GM18873 (cell line): ENCODE measurements around the gene SYT6.

Experiments used
- ATAC-seq: cut with Tn5 transposase; IDR thresholded peaks from one replicate; pipeline ENCODE4 v1.9.1; 2021; ENCODE audit warnings: mild to moderate bottlenecking, moderate library complexity, moderate number of reproducible peaks; ENCODE audit not compliant: unreplicated experiment, low FRiP score

Gene SYT6

GRCh38 chr1:114155706-114156105 lies 2.0 kb upstream of the SYT6 start:
- ATAC-seq: no peak

- ATAC-seq: no peak
Observed at GRCh38 chr1:114154963-114155322, 1.3 kb upstream of the SYT6 start.

GRCh38 chr1:114154146-114154962 lies 685 bp upstream of the SYT6 start:
- no peak for ATAC-seq

GRCh38 chr1:114152508-114153260 lies 985 bp downstream of the SYT6 start:
- no peak for ATAC-seq

- no peak for ATAC-seq
Observed at GRCh38 chr1:114152089-114152507, 1.6 kb downstream of the SYT6 start.

GRCh38 chr1:114150016-114150415 lies 3.7 kb downstream of the SYT6 start:
- ATAC-seq: no peak

GRCh38 chr1:114149211-114149610 lies 4.5 kb downstream of the SYT6 start:
- no peak for ATAC-seq

GRCh38 chr1:114145504-114146151 lies 8.0 kb downstream of the SYT6 start:
- no peak for ATAC-seq

- no peak for ATAC-seq
Observed at GRCh38 chr1:114144016-114144415, 9.7 kb downstream of the SYT6 start.

GRCh38 chr1:114139540-114139939 lies 14.1 kb downstream of the SYT6 start:
- no peak for ATAC-seq

- ATAC-seq: no peak
Observed at GRCh38 chr1:114137497-114137896, 16.2 kb downstream of the SYT6 start.

- ATAC-seq: no peak
Observed at GRCh38 chr1:114135786-114136185, 17.9 kb downstream of the SYT6 start.

- ATAC-seq: no peak
Observed at GRCh38 chr1:114134518-114134917, 19.2 kb downstream of the SYT6 start.

- ATAC-seq: no peak
Observed at GRCh38 chr1:114133129-114133528, 20.5 kb downstream of the SYT6 start.

- ATAC-seq: no peak
Observed at GRCh38 chr1:114131526-114132220, 22.0 kb downstream of the SYT6 start.

GRCh38 chr1:114130846-114131525 lies 22.7 kb downstream of the SYT6 start:
- ATAC-seq: no peak

GRCh38 chr1:114130213-114130612 lies 23.5 kb downstream of the SYT6 start:
- ATAC-seq: no peak

- ATAC-seq: no peak
Observed at GRCh38 chr1:114128293-114128692, 25.4 kb downstream of the SYT6 start.

- peak; percentile 72 for ATAC-seq
Observed at GRCh38 chr1:114126261-114127095, 27.2 kb downstream of the SYT6 start.
